Measurements from ENCODE around the gene CTAGE1.

DNA sequence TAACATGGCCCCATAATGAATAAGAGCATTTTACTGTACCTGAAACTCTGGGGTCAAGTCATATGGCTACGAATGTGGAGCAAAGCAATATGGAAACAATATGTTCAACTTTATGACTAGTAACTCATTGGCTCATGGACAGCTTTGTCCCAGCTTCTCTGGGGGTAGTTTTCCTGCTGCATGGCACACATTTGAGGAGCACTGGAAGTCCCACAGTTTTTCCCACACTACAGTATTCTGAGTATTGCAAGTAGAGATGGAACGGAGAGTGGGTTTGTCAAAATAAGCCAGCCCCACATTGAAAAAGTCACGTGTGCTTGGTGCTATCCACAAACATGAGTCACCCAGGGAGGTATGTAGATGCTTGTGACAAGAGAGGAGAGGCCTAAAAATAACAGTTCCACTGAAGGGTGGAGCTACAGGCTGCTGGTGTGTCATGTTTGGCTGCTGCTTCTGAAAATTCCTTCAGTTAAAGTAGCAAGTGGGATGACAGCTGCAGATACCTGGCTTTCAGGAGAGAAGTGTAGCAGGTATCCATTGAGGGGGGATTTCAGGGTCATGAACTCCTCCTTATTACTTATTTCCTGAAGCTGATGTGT lies 48.2 kb upstream of the CTAGE1 start:
- TF ChIP-seq, protein P1, sequence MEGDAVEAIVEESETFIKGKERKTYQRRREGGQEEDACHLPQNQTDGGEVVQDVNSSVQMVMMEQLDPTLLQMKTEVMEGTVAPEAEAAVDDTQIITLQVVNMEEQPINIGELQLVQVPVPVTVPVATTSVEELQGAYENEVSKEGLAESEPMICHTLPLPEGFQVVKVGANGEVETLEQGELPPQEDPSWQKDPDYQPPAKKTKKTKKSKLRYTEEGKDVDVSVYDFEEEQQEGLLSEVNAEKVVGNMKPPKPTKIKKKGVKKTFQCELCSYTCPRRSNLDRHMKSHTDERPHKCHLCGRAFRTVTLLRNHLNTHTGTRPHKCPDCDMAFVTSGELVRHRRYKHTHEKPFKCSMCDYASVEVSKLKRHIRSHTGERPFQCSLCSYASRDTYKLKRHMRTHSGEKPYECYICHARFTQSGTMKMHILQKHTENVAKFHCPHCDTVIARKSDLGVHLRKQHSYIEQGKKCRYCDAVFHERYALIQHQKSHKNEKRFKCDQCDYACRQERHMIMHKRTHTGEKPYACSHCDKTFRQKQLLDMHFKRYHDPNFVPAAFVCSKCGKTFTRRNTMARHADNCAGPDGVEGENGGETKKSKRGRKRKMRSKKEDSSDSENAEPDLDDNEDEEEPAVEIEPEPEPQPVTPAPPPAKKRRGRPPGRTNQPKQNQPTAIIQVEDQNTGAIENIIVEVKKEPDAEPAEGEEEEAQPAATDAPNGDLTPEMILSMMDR (IDR thresholded peaks at IDR 0.05 in 2 of 3, conservative IDR thresholded peaks at IDR 0.05 in 1 of 3; ENCODE audit: control insufficient read depth in 2 of 3, extremely low read depth in 1 of 3, insufficient read depth in 1 of 3, low read depth in 3 of 3, low read length in 3 of 3) = no peak
- no peak for TF ChIP-seq YY1 (IDR thresholded peaks at IDR 0.05; ENCODE audit: low read depth, low read length)
- no peak for TF ChIP-seq MTA2 (IDR thresholded peaks at IDR 0.05; ENCODE audit: low read depth)
- TF ChIP-seq SIN3A (IDR thresholded peaks at IDR 0.05; ENCODE audit: low read depth, low read length) = no peak
- no peak for TF ChIP-seq BMI1 (IDR thresholded peaks at IDR 0.05; ENCODE audit: borderline replicate concordance)
- TF ChIP-seq POLR2AphosphoS2 (IDR thresholded peaks at IDR 0.05; ENCODE audit: low read depth, low read length) = no peak
- TF ChIP-seq, protein P2, sequence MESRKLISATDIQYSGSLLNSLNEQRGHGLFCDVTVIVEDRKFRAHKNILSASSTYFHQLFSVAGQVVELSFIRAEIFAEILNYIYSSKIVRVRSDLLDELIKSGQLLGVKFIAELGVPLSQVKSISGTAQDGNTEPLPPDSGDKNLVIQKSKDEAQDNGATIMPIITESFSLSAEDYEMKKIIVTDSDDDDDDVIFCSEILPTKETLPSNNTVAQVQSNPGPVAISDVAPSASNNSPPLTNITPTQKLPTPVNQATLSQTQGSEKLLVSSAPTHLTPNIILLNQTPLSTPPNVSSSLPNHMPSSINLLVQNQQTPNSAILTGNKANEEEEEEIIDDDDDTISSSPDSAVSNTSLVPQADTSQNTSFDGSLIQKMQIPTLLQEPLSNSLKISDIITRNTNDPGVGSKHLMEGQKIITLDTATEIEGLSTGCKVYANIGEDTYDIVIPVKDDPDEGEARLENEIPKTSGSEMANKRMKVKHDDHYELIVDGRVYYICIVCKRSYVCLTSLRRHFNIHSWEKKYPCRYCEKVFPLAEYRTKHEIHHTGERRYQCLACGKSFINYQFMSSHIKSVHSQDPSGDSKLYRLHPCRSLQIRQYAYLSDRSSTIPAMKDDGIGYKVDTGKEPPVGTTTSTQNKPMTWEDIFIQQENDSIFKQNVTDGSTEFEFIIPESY (IDR thresholded peaks at IDR 0.05) = no peak
- no peak for TF ChIP-seq ATF7 (IDR thresholded peaks at IDR 0.05; ENCODE audit: low read depth)
- TF ChIP-seq, protein P3, sequence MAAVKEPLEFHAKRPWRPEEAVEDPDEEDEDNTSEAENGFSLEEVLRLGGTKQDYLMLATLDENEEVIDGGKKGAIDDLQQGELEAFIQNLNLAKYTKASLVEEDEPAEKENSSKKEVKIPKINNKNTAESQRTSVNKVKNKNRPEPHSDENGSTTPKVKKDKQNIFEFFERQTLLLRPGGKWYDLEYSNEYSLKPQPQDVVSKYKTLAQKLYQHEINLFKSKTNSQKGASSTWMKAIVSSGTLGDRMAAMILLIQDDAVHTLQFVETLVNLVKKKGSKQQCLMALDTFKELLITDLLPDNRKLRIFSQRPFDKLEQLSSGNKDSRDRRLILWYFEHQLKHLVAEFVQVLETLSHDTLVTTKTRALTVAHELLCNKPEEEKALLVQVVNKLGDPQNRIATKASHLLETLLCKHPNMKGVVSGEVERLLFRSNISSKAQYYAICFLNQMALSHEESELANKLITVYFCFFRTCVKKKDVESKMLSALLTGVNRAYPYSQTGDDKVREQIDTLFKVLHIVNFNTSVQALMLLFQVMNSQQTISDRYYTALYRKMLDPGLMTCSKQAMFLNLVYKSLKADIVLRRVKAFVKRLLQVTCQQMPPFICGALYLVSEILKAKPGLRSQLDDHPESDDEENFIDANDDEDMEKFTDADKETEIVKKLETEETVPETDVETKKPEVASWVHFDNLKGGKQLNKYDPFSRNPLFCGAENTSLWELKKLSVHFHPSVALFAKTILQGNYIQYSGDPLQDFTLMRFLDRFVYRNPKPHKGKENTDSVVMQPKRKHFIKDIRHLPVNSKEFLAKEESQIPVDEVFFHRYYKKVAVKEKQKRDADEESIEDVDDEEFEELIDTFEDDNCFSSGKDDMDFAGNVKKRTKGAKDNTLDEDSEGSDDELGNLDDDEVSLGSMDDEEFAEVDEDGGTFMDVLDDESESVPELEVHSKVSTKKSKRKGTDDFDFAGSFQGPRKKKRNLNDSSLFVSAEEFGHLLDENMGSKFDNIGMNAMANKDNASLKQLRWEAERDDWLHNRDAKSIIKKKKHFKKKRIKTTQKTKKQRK (IDR thresholded peaks at IDR 0.05; ENCODE audit: low read depth, low read length) = no peak
- TF ChIP-seq HDAC6 (IDR thresholded peaks at IDR 0.05; ENCODE audit: unreplicated experiment) = no peak
- TF ChIP-seq, protein P4, sequence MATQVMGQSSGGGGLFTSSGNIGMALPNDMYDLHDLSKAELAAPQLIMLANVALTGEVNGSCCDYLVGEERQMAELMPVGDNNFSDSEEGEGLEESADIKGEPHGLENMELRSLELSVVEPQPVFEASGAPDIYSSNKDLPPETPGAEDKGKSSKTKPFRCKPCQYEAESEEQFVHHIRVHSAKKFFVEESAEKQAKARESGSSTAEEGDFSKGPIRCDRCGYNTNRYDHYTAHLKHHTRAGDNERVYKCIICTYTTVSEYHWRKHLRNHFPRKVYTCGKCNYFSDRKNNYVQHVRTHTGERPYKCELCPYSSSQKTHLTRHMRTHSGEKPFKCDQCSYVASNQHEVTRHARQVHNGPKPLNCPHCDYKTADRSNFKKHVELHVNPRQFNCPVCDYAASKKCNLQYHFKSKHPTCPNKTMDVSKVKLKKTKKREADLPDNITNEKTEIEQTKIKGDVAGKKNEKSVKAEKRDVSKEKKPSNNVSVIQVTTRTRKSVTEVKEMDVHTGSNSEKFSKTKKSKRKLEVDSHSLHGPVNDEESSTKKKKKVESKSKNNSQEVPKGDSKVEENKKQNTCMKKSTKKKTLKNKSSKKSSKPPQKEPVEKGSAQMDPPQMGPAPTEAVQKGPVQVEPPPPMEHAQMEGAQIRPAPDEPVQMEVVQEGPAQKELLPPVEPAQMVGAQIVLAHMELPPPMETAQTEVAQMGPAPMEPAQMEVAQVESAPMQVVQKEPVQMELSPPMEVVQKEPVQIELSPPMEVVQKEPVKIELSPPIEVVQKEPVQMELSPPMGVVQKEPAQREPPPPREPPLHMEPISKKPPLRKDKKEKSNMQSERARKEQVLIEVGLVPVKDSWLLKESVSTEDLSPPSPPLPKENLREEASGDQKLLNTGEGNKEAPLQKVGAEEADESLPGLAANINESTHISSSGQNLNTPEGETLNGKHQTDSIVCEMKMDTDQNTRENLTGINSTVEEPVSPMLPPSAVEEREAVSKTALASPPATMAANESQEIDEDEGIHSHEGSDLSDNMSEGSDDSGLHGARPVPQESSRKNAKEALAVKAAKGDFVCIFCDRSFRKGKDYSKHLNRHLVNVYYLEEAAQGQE (IDR thresholded peaks at IDR 0.05; ENCODE audit: low read depth, low read length) = no peak
- TF ChIP-seq, protein P5, sequence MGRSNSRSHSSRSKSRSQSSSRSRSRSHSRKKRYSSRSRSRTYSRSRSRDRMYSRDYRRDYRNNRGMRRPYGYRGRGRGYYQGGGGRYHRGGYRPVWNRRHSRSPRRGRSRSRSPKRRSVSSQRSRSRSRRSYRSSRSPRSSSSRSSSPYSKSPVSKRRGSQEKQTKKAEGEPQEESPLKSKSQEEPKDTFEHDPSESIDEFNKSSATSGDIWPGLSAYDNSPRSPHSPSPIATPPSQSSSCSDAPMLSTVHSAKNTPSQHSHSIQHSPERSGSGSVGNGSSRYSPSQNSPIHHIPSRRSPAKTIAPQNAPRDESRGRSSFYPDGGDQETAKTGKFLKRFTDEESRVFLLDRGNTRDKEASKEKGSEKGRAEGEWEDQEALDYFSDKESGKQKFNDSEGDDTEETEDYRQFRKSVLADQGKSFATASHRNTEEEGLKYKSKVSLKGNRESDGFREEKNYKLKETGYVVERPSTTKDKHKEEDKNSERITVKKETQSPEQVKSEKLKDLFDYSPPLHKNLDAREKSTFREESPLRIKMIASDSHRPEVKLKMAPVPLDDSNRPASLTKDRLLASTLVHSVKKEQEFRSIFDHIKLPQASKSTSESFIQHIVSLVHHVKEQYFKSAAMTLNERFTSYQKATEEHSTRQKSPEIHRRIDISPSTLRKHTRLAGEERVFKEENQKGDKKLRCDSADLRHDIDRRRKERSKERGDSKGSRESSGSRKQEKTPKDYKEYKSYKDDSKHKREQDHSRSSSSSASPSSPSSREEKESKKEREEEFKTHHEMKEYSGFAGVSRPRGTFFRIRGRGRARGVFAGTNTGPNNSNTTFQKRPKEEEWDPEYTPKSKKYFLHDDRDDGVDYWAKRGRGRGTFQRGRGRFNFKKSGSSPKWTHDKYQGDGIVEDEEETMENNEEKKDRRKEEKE (IDR thresholded peaks at IDR 0.05) = no peak
- no peak for TF ChIP-seq MYC (IDR thresholded peaks at IDR 0.05; ENCODE audit: insufficient read depth, insufficient read length, insufficient replicate concordance, low read length, severe bottlenecking)

Data from GM12878 (cell line).